KMS-11 (cell line): ENCODE measurements around the gene TMEM145.
"Not testable (repeated sequence)": the region's sequence is repeated elsewhere in the genome, so short reads cannot be mapped to it uniquely, and the experiment has no call there.

Experiments
- H2AFZ ChIP-seq: fragments of 200-600 bp; sonication (generic); 2 replicates; pipeline ENCODE4 v1.6.1; 2016; ENCODE audit warnings: antibody characterized with exemption, mixed run types, low read depth
- H3K27ac ChIP-seq: fragments of 200-600 bp; sonication (generic); 2 replicates; pipeline ENCODE4 v1.6.1; 2016; ENCODE audit warnings: mild to moderate bottlenecking, mixed run types
- H3K27me3 ChIP-seq: fragments of 200-600 bp; sonication (generic); 2 replicates; pipeline ENCODE4 v1.6.1; 2017; ENCODE audit warnings: mild to moderate bottlenecking, low read depth, mixed run types, moderate library complexity; ENCODE audit not compliant: insufficient read depth
- H3K36me3 ChIP-seq: fragments of 200-600 bp; sonication (generic); 2 replicates; pipeline ENCODE4 v1.6.1; 2017; ENCODE audit warnings: mild to moderate bottlenecking, mixed run types; ENCODE audit not compliant: insufficient read depth
- H3K4me1 ChIP-seq: fragments of 200-600 bp; sonication (generic); 2 replicates; pipeline ENCODE4 v1.6.1; 2016; ENCODE audit warnings: mild to moderate bottlenecking, low read depth, mixed run types; ENCODE audit not compliant: poor library complexity, severe bottlenecking
- H3K4me2 ChIP-seq: fragments of 200-600 bp; sonication (generic); 2 replicates; pipeline ENCODE4 v1.7.0; 2016; ENCODE audit warnings: mild to moderate bottlenecking, mixed run types
- H3K4me3 ChIP-seq: fragments of 200-600 bp; sonication (generic); IDR thresholded peaks from 2 replicates; pipeline ENCODE4 v1.6.1; 2017; ENCODE audit warnings: low read depth, low read length, mixed read lengths; ENCODE audit not compliant: insufficient read depth
- H3K79me2 ChIP-seq: fragments of 200-600 bp; sonication (generic); 2 replicates; pipeline ENCODE4 v1.6.1; 2016; ENCODE audit warnings: low read depth, mixed run types; ENCODE audit not compliant: insufficient read depth
- H3K9ac ChIP-seq: fragments of 200-600 bp; sonication (generic); 2 replicates; pipeline ENCODE4 v1.6.1; 2016; ENCODE audit warnings: mild to moderate bottlenecking, mixed run types
- H4K20me1 ChIP-seq: fragments of 200-600 bp; sonication (generic); 2 replicates; pipeline ENCODE4 v1.6.1; 2016; ENCODE audit warnings: mild to moderate bottlenecking, mixed run types; ENCODE audit not compliant: insufficient read depth
- CTCF ChIP-seq: fragments of 200-600 bp; sonication (generic); conservative IDR thresholded peaks from 2 replicates; pipeline ENCODE4 v1.6.1; 2017; ENCODE audit warnings: low read depth, mild to moderate bottlenecking, antibody characterized with exemption, low read length, moderate library complexity, mixed read lengths

TMEM145 gene

DNA sequence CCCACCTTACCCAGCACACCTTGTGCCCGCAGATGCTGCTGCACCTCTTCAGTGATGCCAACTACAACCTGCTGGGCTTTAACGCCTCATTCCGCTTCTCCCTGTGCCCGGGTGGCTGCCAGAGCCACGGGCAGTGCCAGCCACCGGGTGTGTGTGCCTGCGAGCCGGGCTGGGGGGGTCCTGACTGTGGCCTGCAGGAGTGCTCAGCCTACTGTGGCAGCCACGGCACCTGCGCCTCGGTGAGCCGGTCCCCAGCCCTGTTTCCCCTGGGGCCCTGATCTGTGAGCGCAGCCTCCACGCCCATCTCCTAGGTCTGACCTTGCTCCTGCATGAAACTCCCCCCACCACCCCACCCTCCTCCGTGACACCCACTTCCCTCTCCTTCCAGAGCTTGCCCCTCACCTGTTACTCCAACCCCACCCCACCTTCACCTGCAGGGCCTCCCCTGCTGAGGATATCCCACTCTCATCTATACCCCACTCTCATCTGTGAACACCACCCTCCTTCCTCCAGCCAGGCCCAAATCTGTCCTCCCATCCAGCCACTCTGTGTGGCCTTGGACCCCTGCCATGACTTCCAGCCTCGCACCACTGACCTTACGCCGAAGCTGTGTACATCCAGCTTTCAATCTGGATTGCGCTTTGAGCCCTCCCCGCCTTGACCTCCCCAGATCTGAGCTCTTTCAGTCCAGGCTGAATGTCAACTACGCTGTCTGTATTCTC, 21.0 kb downstream of the TMEM145 start:
- no peak for TF ChIP-seq CTCF
- no peaks in the 10 kb centered on the region for H3K4me1 ChIP-seq
- H3K27me3 ChIP-seq, result no peaks in the 10 kb centered on the region
- no peak overlapping the region for H3K4me3 ChIP-seq
- no peak overlapping the region for H3K27ac ChIP-seq
- no peaks in the 10 kb centered on the region for H3K36me3 ChIP-seq
- no peak overlapping the region for H2AFZ ChIP-seq
- H3K9ac ChIP-seq, result no peak overlapping the region
- H3K4me2 ChIP-seq, result no peak overlapping the region
- no peaks in the 10 kb centered on the region for H3K79me2 ChIP-seq
- H4K20me1 ChIP-seq, result no peaks in the 10 kb centered on the region

DNA sequence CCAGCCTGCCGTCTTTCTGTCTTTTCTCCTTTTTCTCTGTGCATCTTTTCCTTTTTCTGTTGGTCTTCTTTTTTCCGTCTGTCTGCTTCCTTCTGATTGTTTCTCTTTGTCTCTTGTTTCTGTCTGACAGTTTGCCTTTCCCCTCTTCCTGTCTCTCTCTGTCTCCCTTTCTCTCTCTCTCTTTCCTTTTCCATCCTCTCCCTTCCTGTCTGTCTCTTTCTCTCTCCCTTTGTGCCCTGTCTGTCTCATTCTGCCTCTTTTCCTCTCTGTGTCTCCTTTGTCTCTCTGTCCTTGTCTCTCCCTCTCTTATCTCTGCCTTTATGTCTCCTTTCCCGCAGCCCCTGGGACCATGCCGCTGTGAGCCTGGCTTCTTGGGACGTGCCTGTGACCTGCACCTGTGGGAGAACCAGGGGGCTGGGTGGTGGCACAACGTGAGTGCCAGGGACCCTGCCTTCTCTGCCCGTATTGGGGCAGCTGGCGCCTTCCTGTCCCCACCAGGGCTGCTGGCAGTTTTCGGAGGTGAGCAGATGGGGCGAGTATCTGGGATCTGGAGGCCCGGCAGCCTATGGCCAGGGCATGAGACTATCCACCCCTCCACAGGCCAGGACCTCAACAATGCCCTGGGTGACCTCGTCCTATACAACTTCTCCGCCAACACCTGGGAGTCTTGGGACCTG, 21.7 kb downstream of the TMEM145 start:
- no peaks in the 10 kb centered on the region for H4K20me1 ChIP-seq
- H3K4me2 ChIP-seq, result no peak overlapping the region
- H3K79me2 ChIP-seq, result no peaks in the 10 kb centered on the region
- no peak overlapping the region for H3K9ac ChIP-seq
- H3K36me3 ChIP-seq, result no peaks in the 10 kb centered on the region
- no peak overlapping the region for H3K27ac ChIP-seq
- no peak for TF ChIP-seq CTCF
- no peaks in the 10 kb centered on the region for H3K27me3 ChIP-seq
- H3K4me1 ChIP-seq, result no peaks in the 10 kb centered on the region
- H2AFZ ChIP-seq, result no peak overlapping the region
- no peak overlapping the region for H3K4me3 ChIP-seq

DNA sequence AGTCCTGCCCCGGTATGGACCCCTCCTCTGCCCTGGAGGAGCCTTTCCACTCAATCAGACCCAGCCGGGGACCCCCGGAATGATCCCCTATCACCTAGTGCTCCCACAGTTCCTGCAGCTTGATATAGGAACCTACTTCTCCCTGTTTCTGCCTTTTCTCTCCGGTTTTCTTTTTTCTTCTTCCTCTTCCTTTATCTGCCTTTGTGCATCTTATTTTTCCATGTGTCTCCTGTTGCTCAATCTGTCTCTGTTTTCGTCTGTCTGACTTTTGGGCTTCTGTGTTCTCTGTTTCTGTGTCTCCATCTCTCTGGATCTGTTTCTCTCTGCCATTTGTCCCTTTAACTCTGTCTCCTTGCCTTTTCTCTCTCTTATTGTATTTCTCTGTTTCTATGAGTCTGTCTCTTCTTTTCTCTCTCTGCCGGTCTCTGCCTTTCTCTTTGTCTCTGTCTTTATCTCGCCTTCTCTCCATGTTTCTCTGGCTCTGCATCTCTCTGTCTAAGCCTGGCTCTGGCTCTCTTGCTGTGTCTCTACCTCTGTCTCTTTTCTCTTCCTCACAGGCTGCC, 22.3 kb downstream of the TMEM145 start:
- Histone ChIP-seq H4K20me1 (no peaks in the 10 kb centered on the region), H3K4me2 (no peak overlapping the region), H2AFZ (no peak overlapping the region), H3K4me1 (no peaks in the 10 kb centered on the region), H3K79me2 (no peaks in the 10 kb centered on the region), H3K36me3 (no peaks in the 10 kb centered on the region), H3K27me3 (no peaks in the 10 kb centered on the region), H3K4me3 (no peak overlapping the region), H3K27ac (no peak overlapping the region), H3K9ac (no peak overlapping the region)
- TF ChIP-seq CTCF, result no peak

GRCh38 chr19:42335971-42336370, 22.9 kb downstream of the TMEM145 start:
- H3K9ac ChIP-seq, result no peak overlapping the region
- no peak overlapping the region for H2AFZ ChIP-seq
- no peaks in the 10 kb centered on the region for H4K20me1 ChIP-seq
- H3K4me2 ChIP-seq, result no peak overlapping the region
- TF ChIP-seq CTCF, result no peak
- H3K27me3 ChIP-seq, result no peaks in the 10 kb centered on the region
- H3K4me3 ChIP-seq, result no peak overlapping the region
- H3K79me2 ChIP-seq, result no peaks in the 10 kb centered on the region
- no peaks in the 10 kb centered on the region for H3K4me1 ChIP-seq
- H3K27ac ChIP-seq, result no peak overlapping the region
- no peaks in the 10 kb centered on the region for H3K36me3 ChIP-seq

GRCh38 chr19:42339126-42339860, 26.2 kb downstream of the TMEM145 start:
- H4K20me1 ChIP-seq, H3K4me1 ChIP-seq, H3K27me3 ChIP-seq, H3K36me3 ChIP-seq, H2AFZ ChIP-seq, H3K79me2 ChIP-seq, H3K4me3 ChIP-seq, H3K27ac ChIP-seq, H3K9ac ChIP-seq, H3K4me2 ChIP-seq: not testable (repeated sequence)

DNA sequence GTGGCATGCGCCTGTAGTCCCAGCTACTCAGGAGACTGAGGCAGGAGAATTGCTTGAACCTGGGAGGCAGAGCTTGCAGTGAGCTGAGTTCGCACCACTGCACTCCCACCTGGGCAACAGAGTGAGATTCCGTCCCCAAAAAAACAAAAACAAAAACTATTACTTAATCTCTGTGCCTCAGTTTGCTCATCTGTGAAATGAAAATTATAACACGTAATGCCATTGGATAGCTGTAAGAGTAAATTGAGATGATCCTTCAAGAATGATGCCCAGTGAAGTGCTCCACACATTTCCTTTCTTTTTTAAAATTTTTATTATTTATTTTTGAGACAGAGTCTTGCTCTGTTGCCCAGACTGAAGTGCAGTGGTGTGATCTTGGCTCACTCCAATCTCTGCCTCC, 26.8 kb downstream of the TMEM145 start:
- H2AFZ ChIP-seq, H3K27me3 ChIP-seq, H3K27ac ChIP-seq, H4K20me1 ChIP-seq, H3K36me3 ChIP-seq, H3K9ac ChIP-seq, H3K4me2 ChIP-seq, H3K4me3 ChIP-seq, H3K4me1 ChIP-seq, H3K79me2 ChIP-seq: not testable (repeated sequence)
